Loucy (cell line): ENCODE data around the gene FAM9C.
"Not testable (repeated sequence)": the region's sequence is repeated elsewhere in the genome, so short reads cannot be mapped to it uniquely, and the experiment has no call there.

Source experiments
- H2AFZ ChIP-seq: fragments of 200-600 bp; sonication (generic); 2 replicates; pipeline ENCODE4 v1.6.0; 2016; ENCODE audit warnings: antibody characterized with exemption, mild to moderate bottlenecking, low read length, moderate library complexity
- H3F3A ChIP-seq: fragments of 200-600 bp; 2 replicates; pipeline ENCODE4 v1.6.0; 2016; ENCODE audit warnings: antibody characterized with exemption, low read depth, mild to moderate bottlenecking
- H3K27me3 ChIP-seq: fragments of 200-600 bp; sonication (generic); 2 replicates; pipeline ENCODE4 v1.6.1; 2014; ENCODE audit warnings: low read length, mild to moderate bottlenecking; ENCODE audit not compliant: insufficient read depth, poor library complexity, severe bottlenecking
- H3K36me3 ChIP-seq: fragments of 200-600 bp; sonication (generic); 2 replicates; pipeline ENCODE4 v1.6.1; 2016; ENCODE audit warnings: low read length; ENCODE audit not compliant: insufficient read depth
- H3K4me1 ChIP-seq: fragments of 200-600 bp; sonication (generic); 2 replicates; pipeline ENCODE4 v1.5.1; 2014; ENCODE audit warnings: low read length, mild to moderate bottlenecking; ENCODE audit not compliant: insufficient read depth, poor library complexity, severe bottlenecking
- H3K4me2 ChIP-seq: fragments of 200-600 bp; sonication (generic); 2 replicates; pipeline ENCODE4 v1.6.0; 2014; ENCODE audit warnings: antibody characterized with exemption, low read length, low read depth, mild to moderate bottlenecking; ENCODE audit not compliant: poor library complexity, severe bottlenecking
- H3K4me3 ChIP-seq: fragments of 200-600 bp; sonication (generic); 2 replicates; pipeline ENCODE4 v1.5.1; 2014; ENCODE audit warnings: low read length, mild to moderate bottlenecking, mixed read lengths; ENCODE audit not compliant: poor library complexity, severe bottlenecking
- H3K79me2 ChIP-seq: fragments of 200-600 bp; sonication (generic); 2 replicates; pipeline ENCODE4 v1.6.1; 2014; ENCODE audit warnings: low read length; ENCODE audit not compliant: insufficient read depth
- H3K9ac ChIP-seq: fragments of 200-600 bp; sonication (generic); 2 replicates; pipeline ENCODE4 v1.6.0; 2014; ENCODE audit warnings: mild to moderate bottlenecking, low read depth, low read length, moderate library complexity; ENCODE audit not compliant: poor library complexity, severe bottlenecking
- H3K9me2 ChIP-seq: fragments of 200-600 bp; sonication (generic); replicated peaks from 2 replicates; pipeline ENCODE4 v1.6.1; 2016; ENCODE audit warnings: low read depth, low read length, mixed read lengths
- H3K9me3 ChIP-seq: fragments of 200-600 bp; sonication (generic); 2 replicates; pipeline ENCODE4 v1.6.1; 2014; ENCODE audit warnings: mild to moderate bottlenecking, antibody characterized with exemption, low read length, low read depth; ENCODE audit not compliant: insufficient read depth
- H4K20me1 ChIP-seq: fragments of 200-600 bp; sonication (generic); 2 replicates; pipeline ENCODE4 v1.6.0; 2014; ENCODE audit warnings: antibody characterized with exemption, low read length, mild to moderate bottlenecking; ENCODE audit not compliant: insufficient read depth, poor library complexity, severe bottlenecking
- CTCF ChIP-seq: fragments of 200-600 bp; sonication (generic); conservative IDR thresholded peaks from 2 replicates; pipeline ENCODE4 v1.5.1; 2014; ENCODE audit warnings: mild to moderate bottlenecking, antibody characterized with exemption, low read length
- EZH2phosphoT487 ChIP-seq: fragments of 200-600 bp; IDR thresholded peaks from 2 replicates; pipeline ENCODE4 v1.6.1; 2018; ENCODE audit warnings: antibody characterized with exemption, mild to moderate bottlenecking, moderate library complexity, borderline replicate concordance

The FAM9C gene

DNA sequence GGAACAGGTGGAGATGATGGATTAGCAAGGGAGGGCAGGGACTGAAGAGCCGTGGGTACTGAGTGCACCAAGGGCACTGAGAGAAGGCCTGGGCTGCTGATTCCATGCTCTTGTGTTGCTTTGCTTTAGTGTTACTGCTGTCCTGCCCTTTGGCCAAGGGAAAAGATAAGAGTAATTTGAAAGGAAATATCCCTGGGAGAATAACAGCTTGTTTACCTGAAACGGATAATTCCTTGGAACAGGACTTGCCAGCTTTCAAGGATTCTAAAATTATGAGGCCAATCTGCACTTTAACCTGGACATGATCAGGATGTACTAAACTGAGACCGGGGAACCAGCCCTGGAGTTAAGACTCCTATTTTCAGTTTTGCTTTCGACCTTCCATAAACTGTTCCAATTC is 20.4 kb downstream of the FAM9C start:
- no peak overlapping the region for H2AFZ ChIP-seq

DNA sequence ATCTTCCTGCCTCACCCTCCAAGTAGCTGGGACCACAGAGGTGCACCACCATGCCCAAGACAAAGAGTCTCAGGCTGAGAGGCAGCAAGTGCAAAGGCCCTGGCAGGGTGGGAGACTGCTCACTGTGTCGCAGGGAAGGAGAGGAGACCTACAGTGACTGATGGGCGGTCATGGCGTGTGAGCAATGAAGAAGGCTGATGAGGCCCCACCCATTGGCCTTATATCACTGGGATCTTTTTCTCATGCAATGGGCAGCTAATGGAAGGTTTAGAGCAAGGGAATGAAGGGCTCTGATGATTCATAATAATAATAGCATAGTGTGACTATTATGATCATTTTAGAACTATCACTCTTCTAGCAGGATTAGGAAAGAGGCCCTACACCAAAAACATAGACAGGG is 20.9 kb downstream of the FAM9C start:
- H3K36me3 ChIP-seq: no peaks in the 10 kb centered on the region
- no peak overlapping the region for H3K9ac ChIP-seq
- no peak overlapping the region for H3K4me3 ChIP-seq
- H3K27me3 ChIP-seq: no peaks in the 10 kb centered on the region
- no peak overlapping the region for H3K4me2 ChIP-seq
- no peaks in the 10 kb centered on the region for H3K9me3 ChIP-seq
- no peaks in the 10 kb centered on the region for H3K9me2 ChIP-seq
- peaks cover 31% of the 10 kb centered on the region for H3K4me1 ChIP-seq
- TF ChIP-seq EZH2phosphoT487 (no peak), CTCF (no peak)
- no peaks in the 10 kb centered on the region for H3K79me2 ChIP-seq
- no peak overlapping the region for H2AFZ ChIP-seq
- H4K20me1 ChIP-seq: no peaks in the 10 kb centered on the region
- no peaks in the 10 kb centered on the region for H3F3A ChIP-seq

More for the DNA sequence above, 20.4 kb downstream of the FAM9C start:
- Histone ChIP-seq H3K27me3 (no peaks in the 10 kb centered on the region), H3K4me2 (no peak overlapping the region), H3K9me2 (no peaks in the 10 kb centered on the region), H4K20me1 (no peaks in the 10 kb centered on the region), H3K79me2 (no peaks in the 10 kb centered on the region), H3K9me3 (no peaks in the 10 kb centered on the region), H3K36me3 (no peaks in the 10 kb centered on the region), H3F3A (no peaks in the 10 kb centered on the region), H3K4me3 (no peak overlapping the region), H3K4me1 (peaks cover 34% of the 10 kb centered on the region), H3K9ac (no peak overlapping the region)
- no peak for TF ChIP-seq EZH2phosphoT487
- TF ChIP-seq CTCF: no peak

- no peak overlapping the region for H3K4me2 ChIP-seq
- H3F3A ChIP-seq: no peaks in the 10 kb centered on the region
Measured at GRCh38 chrX:13022926-13023325, 21.5 kb downstream of the FAM9C start.

GRCh38 chrX:13016731-13017130 is 27.7 kb downstream of the FAM9C start:
- not testable (repeated sequence) for H4K20me1 ChIP-seq, H3K9me2 ChIP-seq, H3F3A ChIP-seq, H3K4me3 ChIP-seq, H3K27me3 ChIP-seq, H2AFZ ChIP-seq, H3K4me1 ChIP-seq, H3K9ac ChIP-seq, H3K9me3 ChIP-seq, H3K4me2 ChIP-seq, H3K36me3 ChIP-seq, H3K79me2 ChIP-seq

More at GRCh38 chrX:13022926-13023325, 21.5 kb downstream of the FAM9C start:
- no peaks in the 10 kb centered on the region for H3K9me3 ChIP-seq
- no peaks in the 10 kb centered on the region for H3K27me3 ChIP-seq
- H3K9me2 ChIP-seq: no peaks in the 10 kb centered on the region
- H2AFZ ChIP-seq: no peak overlapping the region
- no peak overlapping the region for H3K9ac ChIP-seq
- no peaks in the 10 kb centered on the region for H4K20me1 ChIP-seq
- H3K36me3 ChIP-seq: no peaks in the 10 kb centered on the region
- TF ChIP-seq CTCF (no peak), EZH2phosphoT487 (no peak)
- no peak overlapping the region for H3K4me3 ChIP-seq
- H3K79me2 ChIP-seq: no peaks in the 10 kb centered on the region
- peaks cover 31% of the 10 kb centered on the region for H3K4me1 ChIP-seq
